ENCODE measurements around the gene ZNF75A. TPM values are rescaled to one million over a fixed set of nuclear protein-coding genes. Genes with fewer than 3 reads are reported as not detected.

Gene ZNF75A
- total and polyA plus RNA-seq, 2 experiments from 2014 or later, result 29.6 to 36.9 TPM

DNA sequence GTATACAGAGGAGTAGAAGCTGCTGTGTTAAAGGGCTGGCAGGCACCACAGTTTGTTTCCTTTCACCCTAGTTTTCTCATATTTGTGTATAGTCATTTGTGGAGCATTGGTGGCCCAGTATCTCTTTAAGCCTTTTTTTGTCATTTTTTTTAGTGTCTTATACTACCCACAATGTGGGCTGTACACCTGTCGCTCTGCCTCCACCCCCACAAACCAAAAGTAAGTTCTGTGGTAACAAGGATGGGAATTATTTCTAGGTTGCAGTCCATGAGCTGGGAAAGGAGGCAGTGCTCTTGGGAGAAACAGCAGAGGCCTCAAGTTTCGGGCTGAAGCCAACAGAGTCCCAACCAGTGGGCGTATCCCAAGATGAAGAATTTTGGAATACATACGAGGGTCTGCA lies 6.2 kb downstream of the ZNF75A start:
- Histone ChIP-seq H4K20me1 (replicated peaks; ENCODE audit: insufficient read depth) (no peaks in the 10 kb centered on the region), H3K4me1 (ENCODE audit: insufficient read depth) (no peaks in the 10 kb centered on the region; the same call in 1 of the 2 replicates), H3F3A (replicated peaks; ENCODE audit: low read depth) (no peaks in the 10 kb centered on the region), H3K36me3 (ENCODE audit: insufficient read depth) (peaks cover 75% of the 10 kb centered on the region), H3K79me2 (replicated peaks; ENCODE audit: insufficient read depth) (peaks cover 19% of the 10 kb centered on the region), H2AFZ (no peak overlapping the region), H3K4me2 (no peak overlapping the region), H3K4me3 (no peak overlapping the region), H3K27me3 (ENCODE audit: insufficient read depth) (no peaks in the 10 kb centered on the region), H3K27ac (ENCODE audit: low read depth) (no peak overlapping the region), H3K9me2 (ENCODE audit: insufficient read depth) (peaks cover 19% of the 10 kb centered on the region)
- Mint-ChIP-seq H3K27me3 (ENCODE audit: insufficient read depth, low read depth, poor library complexity) (peaks cover 5% of the 10 kb centered on the region), H3K27ac (no peak overlapping the region), H3K9me3 (peaks cover 98% of the 10 kb centered on the region), H3K36me3 (ENCODE audit: low read depth) (peaks cover 100% of the 10 kb centered on the region), H3K4me3 (no peak overlapping the region), H3K4me1 (no peaks in the 10 kb centered on the region)
- ATAC-seq (no peak), DNase-seq (ENCODE audit: low spot score) (no peak)
- TF ChIP-seq, protein P1, sequence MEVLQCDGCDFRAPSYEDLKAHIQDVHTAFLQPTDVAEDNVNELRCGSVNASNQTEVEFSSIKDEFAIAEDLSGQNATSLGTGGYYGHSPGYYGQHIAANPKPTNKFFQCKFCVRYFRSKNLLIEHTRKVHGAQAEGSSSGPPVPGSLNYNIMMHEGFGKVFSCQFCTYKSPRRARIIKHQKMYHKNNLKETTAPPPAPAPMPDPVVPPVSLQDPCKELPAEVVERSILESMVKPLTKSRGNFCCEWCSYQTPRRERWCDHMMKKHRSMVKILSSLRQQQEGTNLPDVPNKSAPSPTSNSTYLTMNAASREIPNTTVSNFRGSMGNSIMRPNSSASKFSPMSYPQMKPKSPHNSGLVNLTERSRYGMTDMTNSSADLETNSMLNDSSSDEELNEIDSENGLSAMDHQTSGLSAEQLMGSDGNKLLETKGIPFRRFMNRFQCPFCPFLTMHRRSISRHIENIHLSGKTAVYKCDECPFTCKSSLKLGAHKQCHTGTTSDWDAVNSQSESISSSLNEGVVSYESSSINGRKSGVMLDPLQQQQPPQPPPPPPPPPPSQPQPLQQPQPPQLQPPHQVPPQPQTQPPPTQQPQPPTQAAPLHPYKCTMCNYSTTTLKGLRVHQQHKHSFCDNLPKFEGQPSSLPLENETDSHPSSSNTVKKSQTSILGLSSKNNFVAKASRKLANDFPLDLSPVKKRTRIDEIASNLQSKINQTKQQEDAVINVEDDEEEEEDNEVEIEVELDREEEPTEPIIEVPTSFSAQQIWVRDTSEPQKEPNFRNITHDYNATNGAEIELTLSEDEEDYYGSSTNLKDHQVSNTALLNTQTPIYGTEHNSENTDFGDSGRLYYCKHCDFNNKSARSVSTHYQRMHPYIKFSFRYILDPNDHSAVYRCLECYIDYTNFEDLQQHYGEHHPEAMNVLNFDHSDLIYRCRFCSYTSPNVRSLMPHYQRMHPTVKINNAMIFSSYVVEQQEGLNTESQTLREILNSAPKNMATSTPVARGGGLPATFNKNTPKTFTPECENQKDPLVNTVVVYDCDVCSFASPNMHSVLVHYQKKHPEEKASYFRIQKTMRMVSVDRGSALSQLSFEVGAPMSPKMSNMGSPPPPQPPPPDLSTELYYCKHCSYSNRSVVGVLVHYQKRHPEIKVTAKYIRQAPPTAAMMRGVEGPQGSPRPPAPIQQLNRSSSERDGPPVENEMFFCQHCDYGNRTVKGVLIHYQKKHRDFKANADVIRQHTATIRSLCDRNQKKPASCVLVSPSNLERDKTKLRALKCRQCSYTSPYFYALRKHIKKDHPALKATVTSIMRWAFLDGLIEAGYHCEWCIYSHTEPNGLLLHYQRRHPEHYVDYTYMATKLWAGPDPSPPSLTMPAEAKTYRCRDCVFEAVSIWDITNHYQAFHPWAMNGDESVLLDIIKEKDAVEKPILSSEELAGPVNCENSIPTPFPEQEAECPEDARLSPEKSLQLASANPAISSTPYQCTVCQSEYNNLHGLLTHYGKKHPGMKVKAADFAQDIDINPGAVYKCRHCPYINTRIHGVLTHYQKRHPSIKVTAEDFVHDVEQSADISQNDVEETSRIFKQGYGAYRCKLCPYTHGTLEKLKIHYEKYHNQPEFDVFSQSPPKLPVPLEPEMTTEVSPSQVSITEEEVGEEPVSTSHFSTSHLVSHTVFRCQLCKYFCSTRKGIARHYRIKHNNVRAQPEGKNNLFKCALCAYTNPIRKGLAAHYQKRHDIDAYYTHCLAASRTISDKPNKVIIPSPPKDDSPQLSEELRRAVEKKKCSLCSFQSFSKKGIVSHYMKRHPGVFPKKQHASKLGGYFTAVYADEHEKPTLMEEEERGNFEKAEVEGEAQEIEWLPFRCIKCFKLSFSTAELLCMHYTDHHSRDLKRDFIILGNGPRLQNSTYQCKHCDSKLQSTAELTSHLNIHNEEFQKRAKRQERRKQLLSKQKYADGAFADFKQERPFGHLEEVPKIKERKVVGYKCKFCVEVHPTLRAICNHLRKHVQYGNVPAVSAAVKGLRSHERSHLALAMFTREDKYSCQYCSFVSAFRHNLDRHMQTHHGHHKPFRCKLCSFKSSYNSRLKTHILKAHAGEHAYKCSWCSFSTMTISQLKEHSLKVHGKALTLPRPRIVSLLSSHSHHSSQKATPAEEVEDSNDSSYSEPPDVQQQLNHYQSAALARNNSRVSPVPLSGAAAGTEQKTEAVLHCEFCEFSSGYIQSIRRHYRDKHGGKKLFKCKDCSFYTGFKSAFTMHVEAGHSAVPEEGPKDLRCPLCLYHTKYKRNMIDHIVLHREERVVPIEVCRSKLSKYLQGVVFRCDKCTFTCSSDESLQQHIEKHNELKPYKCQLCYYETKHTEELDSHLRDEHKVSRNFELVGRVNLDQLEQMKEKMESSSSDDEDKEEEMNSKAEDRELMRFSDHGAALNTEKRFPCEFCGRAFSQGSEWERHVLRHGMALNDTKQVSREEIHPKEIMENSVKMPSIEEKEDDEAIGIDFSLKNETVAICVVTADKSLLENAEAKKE (CRISPR knock-in tag; IDR thresholded peaks at IDR 0.05), result no peak
- no peak for TF ChIP-seq NANOG (IDR thresholded peaks at IDR 0.05; ENCODE audit: borderline replicate concordance)
- TF ChIP-seq EZH2 (IDR thresholded peaks at IDR 0.05; ENCODE audit: low read depth, unreplicated experiment), result no peak
- TF ChIP-seq REST (IDR thresholded peaks at IDR 0.05; ENCODE audit: unreplicated experiment), result no peak
- TF ChIP-seq JUNB (IDR thresholded peaks at IDR 0.05; ENCODE audit: unreplicated experiment), result no peak
- no peak for TF ChIP-seq STAT1 (IDR thresholded peaks at IDR 0.05; ENCODE audit: unreplicated experiment)
- no peak for TF ChIP-seq EZH2phosphoT487 (IDR thresholded peaks at IDR 0.05; ENCODE audit: unreplicated experiment)
- no peak for TF ChIP-seq POLR2AphosphoS5 (IDR thresholded peaks at IDR 0.05; ENCODE audit: low read depth)
- no peak for TF ChIP-seq ETS1 (IDR thresholded peaks at IDR 0.05)
- TF ChIP-seq ZNF114 (CRISPR knock-in tag; IDR thresholded peaks at IDR 0.05), result no peak
- TF ChIP-seq CREB1 (CRISPR knock-in tag; IDR thresholded peaks at IDR 0.05; ENCODE audit: low read depth), result no peak
- TF ChIP-seq CTCF (conservative IDR thresholded peaks at IDR 0.05; ENCODE audit: low read depth in 2 of 2), result no peak
